Measurements from ENCODE around the gene ADGRA1.

DNA sequence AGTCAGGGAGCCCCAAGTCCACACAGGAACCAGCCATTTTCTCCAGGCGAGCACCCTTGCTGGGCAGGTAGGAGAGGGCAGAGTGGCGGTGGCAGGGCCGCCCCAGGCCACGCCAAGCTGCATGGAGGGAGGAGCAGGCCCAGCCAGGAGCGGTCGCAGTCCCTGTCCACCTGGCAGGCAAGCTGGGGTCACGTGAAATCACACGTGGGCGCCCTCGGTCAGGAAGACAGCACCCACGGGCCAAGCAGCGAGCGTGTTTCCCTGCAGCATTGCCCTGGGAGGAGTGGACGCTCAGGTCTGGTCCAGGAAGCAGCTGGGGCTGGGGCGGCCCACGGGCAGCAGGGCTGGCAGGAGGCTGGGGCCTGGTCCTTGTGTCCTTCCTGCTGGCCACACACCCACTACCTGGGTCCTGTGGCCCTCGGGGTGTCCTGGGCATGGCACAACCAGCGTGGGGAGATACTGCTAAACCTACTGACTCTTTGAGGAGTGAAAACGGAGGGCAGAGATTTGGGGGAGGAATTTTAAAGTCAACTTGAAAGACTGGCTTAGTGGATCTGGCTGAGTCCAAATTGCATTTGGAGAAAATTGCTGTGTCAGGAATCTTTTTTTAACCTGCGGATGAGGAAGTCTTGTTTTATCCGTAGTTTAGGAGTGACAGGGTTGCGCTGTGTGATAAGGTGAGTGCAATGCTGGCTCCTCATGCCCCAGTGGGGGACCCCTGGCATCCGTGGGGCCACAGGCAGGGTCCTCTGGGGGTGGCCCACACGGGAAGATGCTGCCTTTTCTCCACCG lies 12.2 kb upstream of the ADGRA1 start:
- TF ChIP-seq YY1 (IDR thresholded peaks at IDR 0.05; ENCODE audit: low read depth) (no peak), FOXM1 (IDR thresholded peaks at IDR 0.05; ENCODE audit: borderline replicate concordance, low read depth) (no peak), EP300 (IDR thresholded peaks at IDR 0.05; ENCODE audit: borderline replicate concordance) (no peak), NFIC (IDR thresholded peaks at IDR 0.05) (no peak), RAD21 (IDR thresholded peaks at IDR 0.05; ENCODE audit: low read depth) (no peak), TAF1 (IDR thresholded peaks at IDR 0.05; ENCODE audit: low read depth) (no peak), EGR1 (IDR thresholded peaks at IDR 0.05) (no peak), CREB1 (IDR thresholded peaks at IDR 0.05; ENCODE audit: low read depth) (no peak)
- TF ChIP-seq, protein P1, sequence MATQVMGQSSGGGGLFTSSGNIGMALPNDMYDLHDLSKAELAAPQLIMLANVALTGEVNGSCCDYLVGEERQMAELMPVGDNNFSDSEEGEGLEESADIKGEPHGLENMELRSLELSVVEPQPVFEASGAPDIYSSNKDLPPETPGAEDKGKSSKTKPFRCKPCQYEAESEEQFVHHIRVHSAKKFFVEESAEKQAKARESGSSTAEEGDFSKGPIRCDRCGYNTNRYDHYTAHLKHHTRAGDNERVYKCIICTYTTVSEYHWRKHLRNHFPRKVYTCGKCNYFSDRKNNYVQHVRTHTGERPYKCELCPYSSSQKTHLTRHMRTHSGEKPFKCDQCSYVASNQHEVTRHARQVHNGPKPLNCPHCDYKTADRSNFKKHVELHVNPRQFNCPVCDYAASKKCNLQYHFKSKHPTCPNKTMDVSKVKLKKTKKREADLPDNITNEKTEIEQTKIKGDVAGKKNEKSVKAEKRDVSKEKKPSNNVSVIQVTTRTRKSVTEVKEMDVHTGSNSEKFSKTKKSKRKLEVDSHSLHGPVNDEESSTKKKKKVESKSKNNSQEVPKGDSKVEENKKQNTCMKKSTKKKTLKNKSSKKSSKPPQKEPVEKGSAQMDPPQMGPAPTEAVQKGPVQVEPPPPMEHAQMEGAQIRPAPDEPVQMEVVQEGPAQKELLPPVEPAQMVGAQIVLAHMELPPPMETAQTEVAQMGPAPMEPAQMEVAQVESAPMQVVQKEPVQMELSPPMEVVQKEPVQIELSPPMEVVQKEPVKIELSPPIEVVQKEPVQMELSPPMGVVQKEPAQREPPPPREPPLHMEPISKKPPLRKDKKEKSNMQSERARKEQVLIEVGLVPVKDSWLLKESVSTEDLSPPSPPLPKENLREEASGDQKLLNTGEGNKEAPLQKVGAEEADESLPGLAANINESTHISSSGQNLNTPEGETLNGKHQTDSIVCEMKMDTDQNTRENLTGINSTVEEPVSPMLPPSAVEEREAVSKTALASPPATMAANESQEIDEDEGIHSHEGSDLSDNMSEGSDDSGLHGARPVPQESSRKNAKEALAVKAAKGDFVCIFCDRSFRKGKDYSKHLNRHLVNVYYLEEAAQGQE (IDR thresholded peaks at IDR 0.05; ENCODE audit: low read depth), result no peak
